ENCODE measurements around the gene PSMB3.

The PSMB3 gene

GRCh38 chr17:38752308-38753070, at the start of gene PSMB3:
PSMB3 (plus strand) TSS chr17:38752741; CDS start chr17:38752827, 86 bp downstream.
- peak; percentile 93 for DNase-seq (ENCODE audit: low read depth)

DNA sequence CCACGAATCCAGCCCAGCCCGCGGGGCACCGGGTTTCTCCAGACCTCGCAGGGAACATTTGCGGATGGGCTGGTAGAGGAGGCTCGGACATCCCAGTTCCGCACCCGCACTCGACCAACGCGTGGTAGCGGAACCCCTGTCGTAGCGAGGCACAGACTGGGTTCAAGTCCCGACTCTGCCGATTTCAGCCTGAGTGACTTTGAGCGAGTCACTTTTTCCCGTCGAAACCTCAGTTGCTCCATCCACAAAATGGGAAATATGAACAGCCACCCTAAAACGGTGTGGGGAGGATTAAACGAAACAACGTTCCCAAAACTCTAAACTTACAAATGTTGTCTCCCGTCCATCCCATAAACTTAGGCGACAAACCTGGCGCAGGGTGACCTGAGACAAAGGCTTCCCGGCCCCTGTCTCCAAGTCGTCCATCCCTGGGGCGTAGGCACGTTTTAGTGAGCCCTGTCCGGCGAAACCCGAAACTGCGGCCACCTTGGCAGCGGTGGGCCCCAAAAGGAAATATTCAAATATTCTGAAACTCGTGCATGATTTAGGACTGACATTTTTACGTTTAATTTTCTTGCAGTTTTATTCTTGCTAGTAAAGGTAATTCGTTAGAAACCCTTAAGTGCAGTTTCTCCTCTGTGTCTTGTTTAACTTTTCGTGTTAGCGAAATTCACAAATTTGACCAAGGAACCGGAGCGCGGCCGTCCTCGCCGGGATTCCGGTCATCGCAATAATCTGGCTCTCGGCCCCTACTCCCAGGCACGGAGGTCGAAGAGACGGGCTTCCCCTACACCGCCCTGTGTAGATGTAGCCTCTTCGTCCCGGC, 49.4 kb upstream of the PSMB3 start:
- no peak for DNase-seq (ENCODE audit: low read depth)

DNA sequence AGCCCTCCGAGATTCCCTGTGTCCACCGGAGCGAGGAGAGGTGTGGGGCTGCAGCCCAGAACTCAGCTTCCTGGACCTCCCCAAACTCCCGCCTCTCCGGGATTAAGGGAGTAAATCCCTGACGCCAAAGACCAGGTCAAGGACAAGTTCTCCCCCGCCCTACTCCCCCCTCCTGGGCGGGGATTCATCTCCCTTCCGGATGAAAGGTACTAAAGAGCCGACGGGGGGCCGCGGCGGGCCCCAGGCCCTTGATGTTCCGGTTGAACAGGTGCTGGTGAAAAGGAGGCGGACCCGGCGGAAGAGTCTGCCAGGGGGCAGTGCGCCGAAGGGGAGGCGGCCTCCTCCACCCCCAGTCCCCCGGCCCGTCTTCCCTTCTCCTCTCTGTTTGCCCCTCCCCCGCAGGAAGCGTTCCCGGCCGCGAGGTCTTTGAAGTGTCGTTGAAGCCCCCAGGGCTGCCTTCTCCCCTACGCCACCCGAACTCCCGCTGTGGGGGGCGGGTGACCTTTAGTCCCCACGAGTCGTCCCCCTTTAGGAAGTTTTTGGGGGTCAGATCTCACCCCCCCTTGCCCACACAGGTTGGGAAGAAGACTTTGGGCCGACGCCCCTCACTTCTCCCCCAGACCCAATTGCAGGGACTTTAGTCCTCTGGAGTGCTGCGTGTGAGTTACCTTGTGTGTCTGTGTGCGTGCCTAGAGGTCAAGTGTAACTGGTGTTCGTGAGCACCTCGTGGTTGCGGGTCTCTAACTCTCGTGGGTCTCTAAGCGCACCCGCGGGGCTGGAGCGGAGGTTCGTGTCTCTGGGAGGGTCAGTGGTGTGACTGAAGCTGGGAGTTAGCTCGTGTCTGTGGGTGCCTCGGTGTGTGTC, 48.6 kb upstream of the PSMB3 start:
- DNase-seq (ENCODE audit: low read depth), result peak; percentile 82

DNA sequence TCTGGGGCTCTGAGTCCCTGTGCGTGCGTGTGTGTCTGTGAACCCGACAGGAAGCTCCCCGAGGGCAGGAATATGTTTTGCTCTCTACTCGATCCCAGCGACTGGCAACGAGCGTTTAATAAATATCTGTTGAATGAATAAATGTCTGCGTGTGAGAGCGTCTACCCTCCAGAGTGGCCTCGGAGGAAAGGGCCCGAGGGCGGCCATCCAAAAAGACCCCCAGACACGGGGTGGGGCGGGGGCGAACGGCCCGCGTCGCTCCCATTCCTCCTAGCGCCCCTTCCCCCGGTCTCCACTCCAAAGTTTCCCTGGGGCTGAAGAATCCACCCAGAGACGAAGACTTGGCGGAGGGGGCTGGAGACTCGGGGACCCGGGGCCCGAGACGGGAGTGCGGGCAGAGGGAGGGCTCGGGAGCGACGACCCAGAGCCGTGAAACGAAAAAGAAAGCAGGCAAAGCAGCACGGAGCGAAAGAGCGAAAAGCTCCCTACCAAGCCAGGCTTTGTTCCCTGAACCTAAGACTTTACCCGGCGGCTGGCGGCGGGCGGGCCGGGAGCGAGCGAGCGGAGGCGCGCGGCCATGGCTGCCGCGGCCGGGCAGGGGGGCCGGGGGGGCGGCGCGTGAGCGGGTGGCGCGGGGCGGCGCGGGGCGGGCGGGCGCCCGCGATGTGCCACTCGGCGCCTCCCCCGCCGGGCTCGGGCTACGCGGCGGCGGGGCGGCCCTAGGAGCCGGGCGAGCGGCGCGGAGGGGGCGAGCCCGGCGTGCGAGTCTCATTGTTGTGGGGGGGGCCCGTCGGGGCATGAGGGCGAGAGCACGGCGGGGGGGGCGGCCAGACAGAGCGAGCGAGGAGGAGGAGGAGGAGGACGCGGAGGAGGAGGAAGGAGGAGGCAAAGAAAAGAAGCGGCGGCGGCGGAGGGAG, 47.7 kb upstream of the PSMB3 start, which contains the start of gene MLLT6:
Gene MLLT6, plus strand, starts transcription at position 668 of the 917 bp plus-strand sequence. CDS start 360 bp downstream, outside the sequence.
- DNase-seq (ENCODE audit: low read depth), result peak; percentile 58

DNA sequence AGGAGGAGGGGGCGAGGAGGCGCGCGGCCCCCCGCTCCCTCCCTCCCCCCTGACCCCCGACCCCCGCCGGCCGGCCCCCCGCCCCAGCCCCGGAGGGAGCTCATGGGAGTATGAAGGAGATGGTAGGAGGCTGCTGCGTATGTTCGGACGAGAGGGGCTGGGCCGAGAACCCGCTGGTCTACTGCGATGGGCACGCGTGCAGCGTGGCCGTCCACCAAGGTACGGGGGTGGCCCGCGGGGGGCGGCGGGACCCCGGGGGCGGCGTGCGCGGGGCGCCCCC, 47.1 kb upstream of the PSMB3 start:
- DNase-seq (ENCODE audit: low read depth), result no peak

DNA sequence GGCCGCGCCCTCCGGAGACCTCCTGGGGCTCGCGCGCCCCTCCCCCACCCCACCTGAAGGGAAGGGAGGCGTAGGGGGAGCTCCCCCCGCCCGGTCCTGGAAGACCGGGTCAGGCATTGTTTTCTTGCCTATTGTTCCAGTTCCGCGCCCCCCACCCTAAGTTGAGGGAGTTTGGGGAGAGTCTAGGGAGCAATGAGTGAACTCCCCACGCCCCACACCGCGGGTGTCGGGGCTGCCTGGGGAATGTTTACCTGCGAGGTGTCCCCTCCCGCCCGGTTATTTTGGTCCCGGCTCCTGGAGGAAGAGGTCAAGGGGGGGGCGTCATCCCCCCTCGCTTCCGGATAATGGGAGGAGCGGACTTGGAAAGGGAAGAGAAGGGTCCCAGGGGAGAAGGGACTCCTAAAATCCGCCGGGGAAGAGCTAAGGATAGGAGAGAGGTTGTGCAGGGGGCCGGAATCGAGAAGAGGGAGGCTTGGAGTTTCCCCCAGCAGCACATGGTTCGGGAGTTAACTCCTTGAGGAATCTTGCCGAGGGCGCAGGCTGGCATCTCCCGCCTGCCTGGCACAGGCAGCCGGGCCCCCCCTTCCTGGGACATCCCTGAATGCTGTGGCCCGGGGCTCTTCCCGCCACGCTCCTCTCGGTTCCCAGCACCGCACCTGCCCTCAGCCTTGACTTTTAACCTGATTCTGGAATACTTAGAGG, 46.6 kb upstream of the PSMB3 start:
- DNase-seq (ENCODE audit: low read depth), result peak; percentile 36

GRCh38 chr17:38706505-38707216, 45.9 kb upstream of the PSMB3 start:
- no peak for DNase-seq (ENCODE audit: low read depth)

- DNase-seq (ENCODE audit: low read depth), result no peak
Observed at GRCh38 chr17:38707678-38708351, 44.7 kb upstream of the PSMB3 start.

DNA sequence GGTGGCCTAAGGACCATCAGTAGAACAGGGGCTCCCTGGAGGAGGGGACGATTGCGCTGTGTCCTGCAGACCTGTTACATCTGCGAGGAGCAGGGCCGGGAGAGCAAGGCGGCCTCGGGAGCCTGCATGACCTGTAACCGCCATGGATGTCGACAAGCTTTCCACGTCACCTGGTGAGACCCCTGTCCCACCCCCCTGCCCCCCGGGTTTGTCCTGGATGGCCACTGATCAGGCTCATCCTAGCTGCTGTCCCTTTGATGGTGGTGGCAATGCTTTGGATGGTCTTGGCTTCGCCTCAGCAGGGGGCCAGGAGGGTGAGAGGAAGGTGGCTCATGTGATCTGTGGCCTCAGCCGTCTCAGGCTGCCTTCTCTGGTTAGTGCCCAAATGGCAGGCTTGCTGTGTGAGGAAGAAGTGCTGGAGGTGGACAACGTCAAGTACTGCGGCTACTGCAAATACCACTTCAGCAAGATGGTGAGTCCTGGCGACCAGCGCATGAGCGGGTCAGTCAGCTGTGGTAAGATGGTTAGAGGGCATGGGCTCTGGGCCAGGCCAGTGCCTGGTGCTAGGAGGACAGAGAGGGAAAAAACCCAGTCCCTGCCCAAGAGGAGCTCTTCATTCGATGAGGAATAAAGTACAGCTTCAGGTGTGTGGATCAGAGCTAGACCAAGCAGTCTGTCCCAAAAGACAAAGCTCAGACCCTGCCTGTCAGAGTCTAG, 43.3 kb upstream of the PSMB3 start:
- DNase-seq (ENCODE audit: low read depth), result no peak

DNA sequence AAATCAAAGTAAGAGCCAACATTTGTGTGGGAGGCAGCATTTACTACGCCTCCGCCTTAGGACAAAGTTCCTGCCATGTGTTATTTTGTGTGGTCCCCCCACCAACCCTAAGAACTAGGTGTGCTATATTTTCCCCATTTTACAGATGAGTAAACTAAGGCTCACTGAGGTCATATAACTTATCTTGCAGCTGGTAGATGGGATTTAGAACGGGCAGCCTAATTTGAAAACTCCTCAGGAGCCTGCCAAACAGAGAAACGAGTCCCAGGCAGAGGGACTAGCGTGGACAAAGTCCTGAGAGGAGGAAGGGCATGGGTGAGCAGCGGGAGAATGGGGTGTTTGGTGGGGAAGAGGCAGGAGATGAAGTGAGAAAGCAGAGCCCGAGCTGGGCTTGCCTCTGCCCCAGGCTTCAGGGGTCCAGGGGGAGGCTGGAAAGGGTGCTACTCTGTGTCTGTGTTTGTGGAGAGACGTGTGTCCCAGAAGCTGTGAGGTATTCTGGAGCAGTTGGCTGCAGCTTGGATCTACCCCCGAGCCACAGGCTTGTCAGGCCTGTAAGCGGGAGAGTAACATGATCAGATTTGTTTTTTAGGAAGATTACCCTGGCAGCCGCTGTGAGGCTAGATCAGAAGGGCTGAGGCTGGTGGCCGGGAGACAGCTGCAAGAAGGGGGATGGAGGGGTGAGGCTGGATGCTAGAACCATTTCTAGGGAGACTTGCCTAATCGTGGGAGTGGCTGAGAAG, 42.5 kb upstream of the PSMB3 start:
- DNase-seq (ENCODE audit: low read depth), result no peak

DNA sequence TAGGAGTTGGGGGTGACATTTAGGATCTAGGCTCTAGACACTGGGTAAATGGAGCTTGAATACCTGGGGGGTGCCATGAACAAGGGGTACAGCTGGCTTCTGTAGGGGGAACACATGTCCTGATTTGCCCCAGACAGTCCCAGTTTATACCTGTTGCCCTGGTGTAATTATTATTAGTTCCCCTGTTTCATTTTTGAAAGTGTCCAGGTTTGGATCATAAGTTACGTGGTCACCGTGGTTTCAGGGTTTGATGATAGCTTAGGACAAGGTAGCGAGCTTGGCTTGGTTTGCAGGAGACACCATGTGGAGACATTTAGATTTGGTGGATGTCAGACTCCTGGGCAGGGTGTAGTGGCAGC, 42.0 kb upstream of the PSMB3 start:
- no peak for DNase-seq (ENCODE audit: low read depth)

DNA sequence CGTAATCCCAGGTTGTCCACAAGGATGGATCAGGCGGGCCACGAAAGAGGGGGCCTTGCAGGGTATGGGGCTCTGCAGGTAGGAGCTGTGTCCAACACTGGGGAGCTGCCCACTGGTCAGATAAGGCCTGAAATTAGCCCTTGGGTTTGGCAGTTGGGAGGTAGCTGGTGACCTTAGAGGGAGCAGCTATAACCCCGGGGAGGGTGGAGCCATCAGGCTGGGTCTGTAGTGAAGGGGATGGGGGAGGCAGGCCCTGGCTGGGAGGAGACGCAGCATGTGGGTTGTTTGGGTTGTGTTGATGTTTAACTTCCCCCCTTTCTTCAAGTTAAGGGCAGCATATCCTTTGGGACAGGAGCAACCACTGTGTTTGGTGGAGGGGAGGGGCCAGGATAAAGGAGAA, 41.6 kb upstream of the PSMB3 start:
- no peak for DNase-seq (ENCODE audit: low read depth)

DNA sequence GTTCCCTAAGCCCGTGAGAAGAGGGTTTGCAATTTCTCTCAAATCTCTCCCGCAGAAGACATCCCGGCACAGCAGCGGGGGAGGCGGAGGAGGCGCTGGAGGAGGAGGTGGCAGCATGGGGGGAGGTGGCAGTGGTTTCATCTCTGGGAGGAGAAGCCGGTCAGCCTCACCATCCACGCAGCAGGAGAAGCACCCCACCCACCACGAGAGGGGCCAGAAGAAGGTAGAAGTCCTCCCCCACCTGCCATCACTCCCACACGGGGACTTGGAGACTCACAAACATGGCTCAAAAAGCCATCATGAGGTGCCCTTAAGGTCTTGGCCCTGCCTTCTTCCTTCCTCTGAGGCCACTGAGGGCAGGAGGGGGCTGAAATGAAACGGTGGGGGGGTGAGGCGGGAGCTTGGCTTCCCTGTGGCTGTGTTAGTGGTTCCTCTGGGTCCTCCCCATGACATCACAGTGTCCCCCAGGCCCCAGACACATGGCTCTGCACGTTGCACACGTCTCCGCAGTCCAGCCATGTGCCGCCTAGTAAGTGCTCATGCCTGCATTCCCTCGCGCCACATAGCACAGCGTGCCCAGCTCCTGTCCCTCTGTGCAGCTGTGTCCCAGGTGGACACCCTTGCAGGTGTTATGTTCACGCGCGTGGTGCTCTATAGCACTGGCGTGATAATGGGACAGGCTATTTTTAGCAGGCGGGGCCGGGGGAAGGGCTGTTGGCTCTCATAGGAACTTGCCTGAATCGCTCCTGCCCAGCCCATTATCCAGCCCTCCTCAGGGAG, 40.6 kb upstream of the PSMB3 start:
- no peak for DNase-seq (ENCODE audit: low read depth)

DNA sequence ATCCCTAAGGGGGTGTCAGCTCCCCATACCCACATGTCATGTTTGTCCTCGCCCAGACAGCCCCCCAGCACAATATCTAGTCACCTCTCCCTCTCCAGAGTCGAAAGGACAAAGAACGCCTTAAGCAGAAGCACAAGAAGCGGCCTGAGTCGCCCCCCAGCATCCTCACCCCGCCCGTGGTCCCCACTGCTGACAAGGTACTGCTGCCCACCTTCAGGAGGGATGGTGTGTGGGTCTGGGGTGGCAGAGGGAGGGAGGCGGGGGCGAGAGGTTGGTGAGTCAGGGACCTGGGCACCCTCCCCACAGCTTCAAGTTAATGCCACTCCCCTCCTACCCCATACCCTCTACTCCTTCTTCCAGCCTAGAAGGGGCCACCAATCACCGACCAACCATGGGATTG, 39.9 kb upstream of the PSMB3 start:
- no peak for DNase-seq (ENCODE audit: low read depth)

- DNase-seq (ENCODE audit: low read depth), result no peak
Observed at GRCh38 chr17:38713456-38714075, 39.0 kb upstream of the PSMB3 start.

GRCh38 chr17:38715216-38715943, 37.2 kb upstream of the PSMB3 start:
- DNase-seq (ENCODE audit: low read depth), result no peak
